Activated naive CD4-positive, alpha-beta T cell treated with anti-CD3 and anti-CD28 coated beads, Interleukin-2, amount 50 U/mL, for 16 hours (primary cell): ENCODE measurements around the gene ETFB.

ENCODE experiments used
- DNase-seq: peaks from one replicate; pipeline ENCODE4 v3.0.0-alpha.2; 2020

The ETFB gene

GRCh38 chr19:51372021-51372648 lies 5.9 kb upstream of the ETFB start:
- no peak for DNase-seq

DNA sequence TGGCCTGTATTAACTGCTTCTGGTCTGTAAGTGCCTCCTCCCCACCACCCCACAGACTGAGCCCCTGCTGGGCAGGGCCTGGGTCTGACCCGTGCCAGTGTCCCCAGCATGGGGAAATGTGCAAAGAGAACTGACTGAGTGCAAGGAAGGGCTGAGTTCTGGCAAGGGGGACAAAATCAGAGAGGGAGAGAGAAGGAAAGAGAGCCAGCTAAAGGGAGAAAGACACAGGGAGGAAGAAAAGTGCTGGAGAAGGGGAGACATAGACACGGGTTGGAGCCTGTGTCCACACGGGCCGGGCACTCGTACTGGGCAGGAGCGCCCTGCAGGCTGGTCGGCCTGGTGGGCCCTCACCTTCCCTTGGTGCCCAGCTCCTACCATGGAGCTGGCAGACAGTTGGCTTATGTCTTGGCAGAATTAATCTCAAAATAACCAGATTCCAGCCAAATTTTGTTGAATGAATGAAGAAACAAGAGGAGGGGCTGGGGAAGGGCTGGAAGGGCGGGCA lies 5.0 kb upstream of the ETFB start:
- DNase-seq = no peak

DNA sequence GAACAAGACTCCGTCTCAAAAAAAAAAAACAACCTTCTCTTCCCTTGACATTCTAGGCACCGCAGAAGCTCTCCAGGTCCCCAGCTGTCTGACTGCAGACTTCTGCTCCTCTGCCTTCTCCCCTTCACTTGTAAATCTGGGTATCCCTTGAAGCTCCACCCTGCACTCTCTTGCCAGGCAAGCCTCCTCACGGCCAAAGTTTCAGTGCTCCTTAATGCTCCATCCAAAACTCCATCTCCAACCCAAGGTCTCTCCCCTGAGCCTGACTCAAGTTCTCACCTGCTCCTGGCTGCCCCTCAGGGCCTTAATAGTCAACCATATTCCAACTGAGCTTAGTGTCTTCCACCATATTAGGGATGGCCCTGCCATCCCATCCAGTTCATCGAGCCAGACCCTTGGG lies 4.0 kb upstream of the ETFB start:
- no peak for DNase-seq

DNA sequence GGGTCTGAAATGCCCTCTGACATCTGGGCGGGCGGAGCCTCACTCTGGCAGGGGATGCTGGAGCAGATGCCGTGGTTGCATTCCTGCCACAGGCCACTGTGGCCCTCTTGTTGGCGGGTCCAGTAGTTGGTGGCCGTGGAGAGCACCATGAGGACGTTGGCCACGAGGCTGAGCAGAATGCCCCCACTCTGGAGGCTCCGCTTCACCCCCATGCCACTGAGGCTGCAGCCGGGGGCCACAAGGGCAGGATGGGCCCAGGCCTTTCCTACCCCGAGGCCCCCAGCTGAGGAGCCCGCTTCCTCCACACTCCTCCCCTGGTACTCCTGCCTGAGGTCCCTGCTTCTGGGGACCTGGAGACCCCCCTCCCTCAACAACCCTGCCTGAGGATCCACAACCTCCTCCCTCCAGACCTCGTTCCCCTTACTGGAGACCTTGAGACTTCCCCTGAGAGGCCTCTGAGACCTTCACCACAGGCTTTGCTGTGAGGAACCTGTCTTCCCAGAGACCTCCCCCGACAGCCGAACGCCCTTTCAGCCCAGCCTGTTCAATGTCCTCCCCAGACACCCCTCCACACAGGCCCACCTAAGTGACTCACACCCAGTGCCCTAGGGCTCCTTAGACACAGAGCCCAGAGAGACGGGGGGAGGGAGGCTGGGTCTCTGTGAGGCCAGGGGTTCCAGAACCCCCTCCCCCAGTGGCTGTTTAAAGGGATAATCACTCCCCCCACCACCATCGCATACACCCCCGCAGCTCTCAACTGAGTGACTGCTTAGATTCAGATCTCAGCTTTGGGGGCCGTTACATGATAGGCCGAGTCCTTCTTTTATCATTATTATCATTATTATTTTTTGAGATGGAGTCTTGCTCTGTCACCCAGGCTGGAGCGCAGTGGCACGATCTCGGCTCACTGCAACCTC lies 2.4 kb upstream of the ETFB start, which contains the start of gene CLDND2:
TSS of gene CLDND2 (minus strand) at position 638 of the 917 bp plus-strand sequence. CDS start at position 212, 426 bp downstream.
- DNase-seq = no peak

DNA sequence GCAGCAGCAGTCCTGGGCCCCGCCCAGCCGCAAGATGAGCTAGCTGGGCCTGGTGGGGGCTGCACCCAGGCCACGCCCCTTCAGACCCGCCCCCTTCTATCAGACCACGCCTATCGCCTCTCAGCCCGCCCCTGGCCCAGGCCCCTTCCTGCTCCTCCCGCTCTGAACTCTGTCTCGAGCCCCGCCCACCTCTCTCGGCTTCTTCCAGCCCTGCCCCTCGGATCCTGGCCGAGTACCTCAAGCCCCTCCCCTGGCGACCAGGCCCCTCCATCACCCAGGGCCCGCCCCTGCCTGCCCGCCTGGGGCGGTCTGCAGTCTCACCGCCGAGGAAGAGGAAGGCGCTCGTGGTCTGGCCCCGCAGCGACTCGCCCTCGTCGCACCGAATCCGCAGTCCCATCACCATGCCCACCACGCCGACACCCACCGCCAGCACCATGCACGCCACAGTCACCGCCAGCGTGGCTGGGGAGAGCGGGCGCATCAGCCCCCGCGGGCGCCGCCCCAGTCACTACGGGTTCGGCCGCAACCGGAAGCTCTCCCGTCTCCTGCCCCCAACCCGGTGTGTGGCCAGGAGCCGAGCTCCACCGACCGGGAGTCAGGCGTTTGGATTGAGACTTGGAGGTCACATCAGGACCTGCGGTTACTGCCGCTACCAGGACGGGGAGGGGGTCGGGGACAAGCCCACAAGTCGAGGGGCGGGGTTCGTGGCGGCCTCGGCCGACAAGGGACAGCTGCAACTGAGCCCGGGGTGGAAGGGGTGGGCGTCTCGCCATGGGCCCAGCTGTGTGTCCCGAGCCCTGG lies 1.6 kb upstream of the ETFB start:
- DNase-seq = peak; percentile 94

DNA sequence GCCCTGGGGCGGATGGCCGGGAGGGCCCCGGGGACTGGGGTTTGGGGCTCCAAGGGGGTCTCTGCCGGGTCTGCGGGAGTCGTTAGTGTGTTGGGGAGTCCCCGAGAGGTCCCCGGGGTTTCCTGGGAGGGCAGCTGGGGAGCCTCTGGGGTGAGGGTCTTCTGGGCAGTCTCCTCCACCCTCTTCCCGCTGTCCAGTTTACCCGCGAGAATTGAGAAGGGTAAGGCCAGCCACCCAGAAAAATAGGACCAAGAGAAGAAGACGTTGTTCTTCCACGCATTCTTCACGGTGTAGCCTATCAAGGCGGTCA lies 1.0 kb upstream of the ETFB start:
- DNase-seq = no peak

GRCh38 chr19:51366389-51367254 lies 434 bp upstream of the ETFB start:
- peak; percentile 93 for DNase-seq

GRCh38 chr19:51365211-51365964 lies 800 bp downstream of the ETFB start:
- DNase-seq = no peak

GRCh38 chr19:51364200-51365106 lies 1.7 kb downstream of the ETFB start:
- no peak for DNase-seq

GRCh38 chr19:51361239-51361638 lies 4.9 kb downstream of the ETFB start:
- no peak for DNase-seq

GRCh38 chr19:51359294-51359693 lies 6.9 kb downstream of the ETFB start:
- DNase-seq = no peak

- no peak for DNase-seq
Observed at GRCh38 chr19:51357952-51358351, 8.2 kb downstream of the ETFB start.

DNA sequence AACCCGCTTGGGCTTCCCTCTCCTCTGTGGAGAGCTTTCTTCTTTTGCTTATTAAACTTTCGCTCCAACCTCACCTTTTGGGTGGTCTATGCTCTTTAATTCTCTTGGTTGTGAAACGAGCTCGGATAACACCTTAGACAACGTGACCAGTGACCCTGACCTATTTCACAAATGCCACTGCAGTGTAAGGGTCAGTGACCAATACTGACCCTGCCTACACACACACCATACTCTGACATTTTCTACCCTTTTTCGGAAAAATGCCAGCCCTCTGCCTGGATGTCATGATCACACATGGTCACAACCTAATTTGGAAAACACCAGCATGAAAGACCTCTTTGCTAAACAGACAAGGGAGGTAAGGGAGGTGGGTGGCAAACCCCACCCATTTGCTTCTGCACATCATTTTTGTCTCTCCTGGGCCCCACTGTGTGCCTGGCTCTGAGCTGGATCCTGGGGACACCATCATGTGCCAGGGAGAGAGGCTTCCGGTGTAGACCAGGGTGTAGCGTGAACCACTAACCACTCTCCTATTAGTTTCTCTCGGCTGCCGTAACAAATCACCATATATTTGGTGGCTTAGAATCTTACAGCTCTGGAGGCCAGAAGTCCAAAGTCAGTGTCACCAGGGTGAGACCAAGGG lies 9.9 kb downstream of the ETFB start:
- DNase-seq = no peak

DNA sequence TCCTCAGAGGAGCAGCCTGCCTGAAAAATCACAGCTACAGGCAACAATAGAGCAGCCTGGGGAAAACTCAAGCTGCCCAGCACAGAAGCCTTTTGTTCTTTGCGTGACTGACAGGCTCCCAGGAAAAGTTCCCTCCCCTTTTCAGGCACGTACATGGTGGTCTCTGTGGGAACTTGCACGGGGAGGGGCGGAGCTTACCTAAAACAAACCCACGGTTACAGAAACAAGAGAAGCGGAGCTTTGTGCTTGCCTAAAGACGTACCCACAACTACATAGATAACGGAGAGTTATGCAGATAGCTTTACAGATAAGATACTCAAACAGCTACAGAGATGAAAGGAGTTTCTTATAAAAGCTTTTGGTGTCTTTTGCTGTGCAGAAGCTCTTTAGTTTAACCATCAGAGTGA lies 11.4 kb downstream of the ETFB start:
- DNase-seq = no peak

DNA sequence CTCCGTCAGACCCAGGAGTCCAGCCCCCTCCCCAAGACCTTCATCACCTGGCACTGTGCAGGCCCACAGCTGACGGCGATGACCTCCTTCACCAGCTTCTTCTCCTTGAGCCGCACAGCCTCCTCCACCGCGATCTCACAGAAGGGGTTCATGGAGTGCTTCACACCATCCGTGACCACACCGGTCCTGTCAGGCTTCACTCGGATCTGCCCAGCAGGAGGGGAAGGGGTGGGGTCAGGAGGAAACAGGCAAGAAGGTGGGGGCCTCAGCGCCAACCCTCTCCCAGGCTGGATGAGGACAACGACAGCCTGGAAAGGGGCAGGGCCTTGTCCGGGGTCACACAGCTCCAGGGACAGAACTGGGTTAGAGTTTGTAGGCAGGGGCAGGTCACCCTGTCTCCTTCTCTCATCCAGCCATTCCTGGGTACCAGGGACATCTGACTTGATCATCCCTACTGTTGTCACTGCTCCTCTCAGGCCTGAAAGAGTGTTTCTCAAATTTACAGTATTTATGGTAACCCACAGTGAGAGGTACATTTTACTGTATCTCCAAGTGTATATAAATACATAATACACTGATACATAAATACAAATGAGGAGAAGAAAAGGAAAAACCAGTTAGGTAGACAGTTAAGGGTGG lies 12.0 kb downstream of the ETFB start:
- no peak for DNase-seq

DNA sequence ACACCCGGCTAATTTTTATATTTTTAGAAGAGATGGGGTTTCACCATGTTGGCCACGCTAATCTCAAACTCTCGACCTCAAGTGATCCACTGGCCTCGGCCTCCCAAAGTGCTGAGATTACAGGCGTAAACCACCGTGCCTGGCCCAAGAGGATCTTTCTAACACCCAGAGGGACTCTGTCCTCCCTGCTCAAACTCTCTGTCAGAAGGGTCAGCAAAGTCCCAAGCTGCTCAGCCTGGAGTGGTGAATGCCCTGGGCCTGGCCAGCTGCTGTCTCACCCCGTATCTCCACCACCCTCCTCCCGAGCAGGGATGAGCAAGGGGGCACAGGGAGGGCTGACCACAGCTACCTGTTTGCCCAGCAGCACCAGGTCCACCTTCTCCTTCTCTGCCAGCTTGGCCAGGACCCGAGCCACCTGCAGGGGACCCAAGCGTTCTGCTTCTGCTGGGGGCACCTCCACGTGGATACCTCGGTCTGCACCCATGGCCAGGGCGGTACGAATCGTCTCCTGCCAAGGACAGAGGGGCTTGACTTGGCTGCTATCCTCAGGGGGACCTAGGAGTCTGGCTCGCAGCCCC lies 13.3 kb downstream of the ETFB start:
- no peak for DNase-seq

GRCh38 chr19:51351266-51351990 lies 14.8 kb downstream of the ETFB start:
- no peak for DNase-seq

DNA sequence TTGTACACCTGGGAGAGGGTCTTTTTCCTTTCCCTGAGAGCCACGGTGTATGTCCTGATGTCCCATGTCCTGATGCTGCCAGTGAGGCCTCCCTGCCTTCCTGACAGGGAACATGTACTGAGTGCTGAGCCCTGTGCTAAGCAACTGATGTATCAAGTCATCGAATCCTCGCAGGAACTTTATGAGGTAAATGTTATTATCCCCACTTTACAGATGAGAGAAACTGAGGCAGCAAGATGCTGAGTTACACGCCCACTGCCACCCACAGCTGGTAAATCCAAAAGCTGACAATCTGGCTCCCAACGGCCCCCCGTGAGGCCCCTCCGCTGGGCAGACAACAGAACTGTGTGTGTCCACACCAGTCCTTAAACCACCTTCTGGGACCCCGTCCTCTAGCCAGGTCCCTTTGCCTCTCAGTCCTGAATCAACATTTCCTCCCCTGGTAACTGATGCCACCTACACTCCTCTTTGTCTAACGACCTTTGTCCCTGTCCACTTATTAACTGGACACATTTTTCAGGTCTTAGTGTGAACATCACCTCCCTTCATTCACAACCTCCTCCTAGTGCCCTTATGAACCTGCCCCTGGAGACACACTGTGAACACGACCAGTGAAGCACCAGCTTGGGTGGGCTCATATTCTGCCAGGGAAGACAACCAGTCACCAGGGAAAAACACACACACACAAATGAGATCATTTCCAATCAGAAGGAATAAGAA lies 18.8 kb downstream of the ETFB start:
- no peak for DNase-seq
